Measurements from ENCODE around the gene SPATS1.

GRCh38 chr6:44373787-44374186 lies 31.3 kb downstream of the SPATS1 start:
- TF ChIP-seq CTBP1 (IDR thresholded peaks at IDR 0.05; ENCODE audit: borderline replicate concordance): no peak
- no peak for TF ChIP-seq NFRKB (IDR thresholded peaks at IDR 0.05)
- TF ChIP-seq ELF4 (IDR thresholded peaks at IDR 0.05): no peak
- TF ChIP-seq SP1 (IDR thresholded peaks at IDR 0.05): no peak
- no peak for TF ChIP-seq SUZ12 (IDR thresholded peaks at IDR 0.05)
- no peak for TF ChIP-seq BHLHE40 (IDR thresholded peaks at IDR 0.05; ENCODE audit: borderline replicate concordance)
- TF ChIP-seq LEF1 (IDR thresholded peaks at IDR 0.05; ENCODE audit: borderline replicate concordance): no peak
- TF ChIP-seq FOXK2 (IDR thresholded peaks at IDR 0.05): no peak
- TF ChIP-seq L3MBTL2 (conservative IDR thresholded peaks at IDR 0.05): no peak
- no peak for TF ChIP-seq TARDBP (IDR thresholded peaks at IDR 0.05)
